Activated gamma-delta T cell (primary cell): Measurements from ENCODE around the gene CAMK2A.
"Not testable (repeated sequence)": the region's sequence is repeated elsewhere in the genome, so short reads cannot be mapped to it uniquely, and the experiment has no call there.

Experiments
- DNase-seq: peaks from one replicate; lab custom pipeline; 2025; lab: John Stamatoyannopoulos, UW

The CAMK2A gene

GRCh38 chr5:150255659-150256409, 33.7 kb downstream of the CAMK2A start:
- DNase-seq, result no peak

- DNase-seq, result no peak
These were observed 34.8 kb downstream of the CAMK2A start for GRCh38 chr5:150254774-150255173.

GRCh38 chr5:150254363-150254762, 35.2 kb downstream of the CAMK2A start:
- no peak for DNase-seq

GRCh38 chr5:150253416-150254208, 36.0 kb downstream of the CAMK2A start:
- DNase-seq, result no peak

- DNase-seq, result no peak
These were observed 37.1 kb downstream of the CAMK2A start for GRCh38 chr5:150252489-150252888.

GRCh38 chr5:150251504-150251903, 38.1 kb downstream of the CAMK2A start:
- no peak for DNase-seq

- DNase-seq, result no peak
These were observed 39.8 kb downstream of the CAMK2A start for GRCh38 chr5:150249744-150250143.

GRCh38 chr5:150248946-150249345, 40.6 kb downstream of the CAMK2A start:
- no peak for DNase-seq

GRCh38 chr5:150248493-150248892, 41.1 kb downstream of the CAMK2A start:
- DNase-seq, result not testable (repeated sequence)

GRCh38 chr5:150247726-150248125, 41.8 kb downstream of the CAMK2A start:
- no peak for DNase-seq

GRCh38 chr5:150246835-150247234, 42.7 kb downstream of the CAMK2A start:
- DNase-seq, result no peak

GRCh38 chr5:150246429-150246828, 43.1 kb downstream of the CAMK2A start:
- DNase-seq, result no peak

GRCh38 chr5:150245808-150246207, 43.8 kb downstream of the CAMK2A start:
- DNase-seq, result no peak

- no peak for DNase-seq
These were observed 44.3 kb downstream of the CAMK2A start for GRCh38 chr5:150245111-150245789.

- no peak for DNase-seq
These were observed 45.4 kb downstream of the CAMK2A start for GRCh38 chr5:150244209-150244608.

- no peak for DNase-seq
These were observed 46.0 kb downstream of the CAMK2A start for GRCh38 chr5:150243590-150243989.

GRCh38 chr5:150242251-150242894, 47.2 kb downstream of the CAMK2A start:
- no peak for DNase-seq

- DNase-seq, result no peak
These were observed 48.0 kb downstream of the CAMK2A start for GRCh38 chr5:150241298-150242160.

- DNase-seq, result no peak
These were observed 49.8 kb downstream of the CAMK2A start for GRCh38 chr5:150239794-150240122.

GRCh38 chr5:150239099-150239793, 50.3 kb downstream of the CAMK2A start:
- DNase-seq, result no peak

GRCh38 chr5:150238646-150239045, 50.9 kb downstream of the CAMK2A start:
- no peak for DNase-seq
